Loucy (cell line): Measurements from ENCODE around the gene GFM1.

Source experiments
- H2AFZ ChIP-seq: fragments of 200-600 bp; sonication (generic); 2 replicates; pipeline ENCODE4 v1.6.0; 2016; ENCODE audit warnings: antibody characterized with exemption, mild to moderate bottlenecking, low read length, moderate library complexity
- H3F3A ChIP-seq: fragments of 200-600 bp; 2 replicates; pipeline ENCODE4 v1.6.0; 2016; ENCODE audit warnings: antibody characterized with exemption, low read depth, mild to moderate bottlenecking
- H3K27me3 ChIP-seq: fragments of 200-600 bp; sonication (generic); 2 replicates; pipeline ENCODE4 v1.6.1; 2014; ENCODE audit warnings: low read length, mild to moderate bottlenecking; ENCODE audit not compliant: insufficient read depth, poor library complexity, severe bottlenecking
- H3K36me3 ChIP-seq: fragments of 200-600 bp; sonication (generic); 2 replicates; pipeline ENCODE4 v1.6.1; 2016; ENCODE audit warnings: low read length; ENCODE audit not compliant: insufficient read depth
- H3K4me1 ChIP-seq: fragments of 200-600 bp; sonication (generic); 2 replicates; pipeline ENCODE4 v1.5.1; 2014; ENCODE audit warnings: low read length, mild to moderate bottlenecking; ENCODE audit not compliant: insufficient read depth, poor library complexity, severe bottlenecking
- H3K4me2 ChIP-seq: fragments of 200-600 bp; sonication (generic); 2 replicates; pipeline ENCODE4 v1.6.0; 2014; ENCODE audit warnings: antibody characterized with exemption, low read length, low read depth, mild to moderate bottlenecking; ENCODE audit not compliant: poor library complexity, severe bottlenecking
- H3K4me3 ChIP-seq: fragments of 200-600 bp; sonication (generic); 2 replicates; pipeline ENCODE4 v1.5.1; 2014; ENCODE audit warnings: low read length, mild to moderate bottlenecking, mixed read lengths; ENCODE audit not compliant: poor library complexity, severe bottlenecking
- H3K79me2 ChIP-seq: fragments of 200-600 bp; sonication (generic); 2 replicates; pipeline ENCODE4 v1.6.1; 2014; ENCODE audit warnings: low read length; ENCODE audit not compliant: insufficient read depth
- H3K9ac ChIP-seq: fragments of 200-600 bp; sonication (generic); 2 replicates; pipeline ENCODE4 v1.6.0; 2014; ENCODE audit warnings: mild to moderate bottlenecking, low read depth, low read length, moderate library complexity; ENCODE audit not compliant: poor library complexity, severe bottlenecking
- H3K9me2 ChIP-seq: fragments of 200-600 bp; sonication (generic); replicated peaks from 2 replicates; pipeline ENCODE4 v1.6.1; 2016; ENCODE audit warnings: low read depth, low read length, mixed read lengths
- H3K9me3 ChIP-seq: fragments of 200-600 bp; sonication (generic); 2 replicates; pipeline ENCODE4 v1.6.1; 2014; ENCODE audit warnings: mild to moderate bottlenecking, antibody characterized with exemption, low read length, low read depth; ENCODE audit not compliant: insufficient read depth
- H4K20me1 ChIP-seq: fragments of 200-600 bp; sonication (generic); 2 replicates; pipeline ENCODE4 v1.6.0; 2014; ENCODE audit warnings: antibody characterized with exemption, low read length, mild to moderate bottlenecking; ENCODE audit not compliant: insufficient read depth, poor library complexity, severe bottlenecking
- CTCF ChIP-seq: fragments of 200-600 bp; sonication (generic); conservative IDR thresholded peaks from 2 replicates; pipeline ENCODE4 v1.5.1; 2014; ENCODE audit warnings: mild to moderate bottlenecking, antibody characterized with exemption, low read length
- EZH2phosphoT487 ChIP-seq: fragments of 200-600 bp; IDR thresholded peaks from 2 replicates; pipeline ENCODE4 v1.6.1; 2018; ENCODE audit warnings: antibody characterized with exemption, mild to moderate bottlenecking, moderate library complexity, borderline replicate concordance

GFM1 gene

GRCh38 chr3:158678687-158679086 is 34.4 kb downstream of the GFM1 start:
- Histone ChIP-seq H3K9me2 (no peaks in the 10 kb centered on the region), H3K9ac (no peak overlapping the region), H3K4me1 (no peaks in the 10 kb centered on the region), H3K9me3 (no peaks in the 10 kb centered on the region), H3F3A (no peaks in the 10 kb centered on the region), H3K4me3 (no peak overlapping the region), H3K4me2 (no peak overlapping the region), H3K27me3 (no peaks in the 10 kb centered on the region), H3K36me3 (peaks cover 6% of the 10 kb centered on the region; the same call in 1 of the 2 replicates), H3K79me2 (no peaks in the 10 kb centered on the region), H2AFZ (no peak overlapping the region), H4K20me1 (no peaks in the 10 kb centered on the region)
- TF ChIP-seq CTCF (no peak), EZH2phosphoT487 (no peak)

- H3K36me3 ChIP-seq: peaks cover 7% of the 10 kb centered on the region; the same call in 1 of the 2 replicates
- no peaks in the 10 kb centered on the region for H3K79me2 ChIP-seq
- H2AFZ ChIP-seq: no peak overlapping the region
- no peak overlapping the region for H3K9ac ChIP-seq
- TF ChIP-seq EZH2phosphoT487 (no peak), CTCF (no peak)
- H3K4me3 ChIP-seq: no peak overlapping the region
- no peaks in the 10 kb centered on the region; the same call in 1 of the 2 replicates for H3F3A ChIP-seq
- H3K4me2 ChIP-seq: no peak overlapping the region
- no peaks in the 10 kb centered on the region for H3K9me3 ChIP-seq
- H4K20me1 ChIP-seq: no peaks in the 10 kb centered on the region
- H3K9me2 ChIP-seq: no peaks in the 10 kb centered on the region
- H3K4me1 ChIP-seq: no peaks in the 10 kb centered on the region
- no peaks in the 10 kb centered on the region for H3K27me3 ChIP-seq
Measured at GRCh38 chr3:158679547-158680000, 35.2 kb downstream of the GFM1 start.

GRCh38 chr3:158680861-158681260 is 36.5 kb downstream of the GFM1 start:
- H3K36me3 ChIP-seq: peaks cover 14% of the 10 kb centered on the region; the same call in 1 of the 2 replicates
- H3K4me1 ChIP-seq: no peaks in the 10 kb centered on the region
- H3K27me3 ChIP-seq: no peaks in the 10 kb centered on the region
- no peaks in the 10 kb centered on the region for H3K79me2 ChIP-seq
- no peak for TF ChIP-seq CTCF
- no peaks in the 10 kb centered on the region for H4K20me1 ChIP-seq
- H3K4me3 ChIP-seq: no peak overlapping the region
- no peak overlapping the region for H3K9ac ChIP-seq
- no peaks in the 10 kb centered on the region for H3K9me3 ChIP-seq
- no peaks in the 10 kb centered on the region for H3K9me2 ChIP-seq
- H2AFZ ChIP-seq: no peak overlapping the region
- no peaks in the 10 kb centered on the region; the same call in 1 of the 2 replicates for H3F3A ChIP-seq
- H3K4me2 ChIP-seq: no peak overlapping the region
